ENCODE results near the gene RUNX2.

DNA sequence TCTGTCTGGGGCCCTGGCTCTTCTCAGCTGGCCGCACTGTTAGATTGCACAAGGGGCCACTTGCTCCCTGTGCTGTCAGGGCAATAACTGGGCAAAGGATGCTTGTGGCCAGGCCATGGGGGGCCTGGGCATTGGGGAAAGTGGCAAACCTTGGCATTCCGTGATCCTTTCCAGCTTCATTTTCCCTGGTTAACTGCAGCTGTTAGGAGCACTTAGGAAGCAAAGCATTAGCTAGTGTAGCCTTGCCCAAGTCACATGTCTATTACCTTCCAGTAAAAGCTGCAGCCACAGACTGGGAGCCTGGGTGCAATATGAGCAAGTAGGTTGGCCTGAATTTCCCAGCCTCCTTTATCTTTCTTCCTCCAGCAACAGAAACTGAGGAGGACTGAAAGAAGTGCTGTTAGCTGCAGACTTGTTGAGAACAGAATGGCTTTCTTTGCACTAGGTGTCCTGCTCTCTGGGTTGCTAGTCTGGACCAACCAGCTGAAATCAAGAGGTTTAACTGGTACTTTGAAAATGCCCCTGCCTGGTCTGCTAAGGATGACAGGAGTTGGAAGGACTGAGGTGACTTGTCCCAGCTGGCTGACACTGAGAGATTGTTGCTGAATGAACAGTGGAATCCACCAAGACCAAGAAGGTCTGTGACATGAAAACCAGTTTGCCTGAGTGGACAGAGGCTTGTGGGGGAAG is 361.9 kb downstream of the RUNX2 start:
- TF ChIP-seq, protein P1, sequence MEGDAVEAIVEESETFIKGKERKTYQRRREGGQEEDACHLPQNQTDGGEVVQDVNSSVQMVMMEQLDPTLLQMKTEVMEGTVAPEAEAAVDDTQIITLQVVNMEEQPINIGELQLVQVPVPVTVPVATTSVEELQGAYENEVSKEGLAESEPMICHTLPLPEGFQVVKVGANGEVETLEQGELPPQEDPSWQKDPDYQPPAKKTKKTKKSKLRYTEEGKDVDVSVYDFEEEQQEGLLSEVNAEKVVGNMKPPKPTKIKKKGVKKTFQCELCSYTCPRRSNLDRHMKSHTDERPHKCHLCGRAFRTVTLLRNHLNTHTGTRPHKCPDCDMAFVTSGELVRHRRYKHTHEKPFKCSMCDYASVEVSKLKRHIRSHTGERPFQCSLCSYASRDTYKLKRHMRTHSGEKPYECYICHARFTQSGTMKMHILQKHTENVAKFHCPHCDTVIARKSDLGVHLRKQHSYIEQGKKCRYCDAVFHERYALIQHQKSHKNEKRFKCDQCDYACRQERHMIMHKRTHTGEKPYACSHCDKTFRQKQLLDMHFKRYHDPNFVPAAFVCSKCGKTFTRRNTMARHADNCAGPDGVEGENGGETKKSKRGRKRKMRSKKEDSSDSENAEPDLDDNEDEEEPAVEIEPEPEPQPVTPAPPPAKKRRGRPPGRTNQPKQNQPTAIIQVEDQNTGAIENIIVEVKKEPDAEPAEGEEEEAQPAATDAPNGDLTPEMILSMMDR (IDR thresholded peaks at IDR 0.05): no peak
- TF ChIP-seq POLR2A (IDR thresholded peaks at IDR 0.05): no peak
- TF ChIP-seq EP300 (IDR thresholded peaks at IDR 0.05): no peak

Data from stomach (tissue), 4 donors.